ENCODE results near the gene FAR2. TPM values are rescaled to one million over a fixed set of nuclear protein-coding genes. Genes with fewer than 3 reads are reported as not detected.
"Not testable (repeated sequence)": the region's sequence is repeated elsewhere in the genome, so short reads cannot be mapped to it uniquely, and the experiment has no call there.

FAR2 gene
- polyA plus RNA-seq, 3 donors: 14.8 to 38.0 (median 35.8) TPM

DNA sequence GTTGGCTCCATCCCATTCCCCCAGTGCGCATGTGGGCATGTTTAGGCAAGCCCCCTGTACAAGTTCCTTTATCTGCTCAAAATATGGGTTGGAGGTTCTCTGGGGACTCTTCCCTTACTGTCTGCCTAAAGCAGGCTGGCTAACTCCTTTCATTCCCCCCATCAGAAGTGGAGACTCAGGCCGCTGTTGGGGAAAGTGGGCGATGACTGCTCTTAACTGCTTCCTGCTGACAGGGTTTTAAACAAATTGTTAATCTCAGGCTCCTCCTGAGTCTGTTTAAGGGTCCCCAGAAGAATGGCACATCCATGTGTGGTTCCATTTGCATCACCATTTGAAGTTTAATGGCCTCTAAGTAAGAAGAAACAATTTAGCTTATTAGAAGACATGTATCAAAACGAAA is 15.4 kb upstream of the FAR2 start:
- H2AFZ ChIP-seq (ENCODE audit: insufficient read depth, low read depth, low read length, poor library complexity, severe bottlenecking): no peak overlapping the region
- H4K20me1 ChIP-seq (ENCODE audit: insufficient read depth, low read length): no peaks in the 10 kb centered on the region
- 100% methylated on average over 1 of the region's 4 CpGs for WGBS (ENCODE audit: insufficient coverage)
- H3K4me3 Mint-ChIP-seq: no peak overlapping the region
- no peaks in the 10 kb centered on the region for H3K36me3 ChIP-seq (replicated peaks in 1 of 2; ENCODE audit: control insufficient read depth in 1 of 2, insufficient read depth in 2 of 2, low read length in 2 of 2)
- DNase-seq: no peak
- H3K4me3 ChIP-seq (replicated peaks in 1 of 3; ENCODE audit: low read depth in 2 of 3, low read length in 3 of 3): no peak overlapping the region
- no peak overlapping the region for H3K27ac ChIP-seq (ENCODE audit: low read depth in 1 of 2, low read length in 2 of 2)
- H3K4me1 Mint-ChIP-seq: peaks cover 14% of the 10 kb centered on the region
- TF ChIP-seq, protein P1, sequence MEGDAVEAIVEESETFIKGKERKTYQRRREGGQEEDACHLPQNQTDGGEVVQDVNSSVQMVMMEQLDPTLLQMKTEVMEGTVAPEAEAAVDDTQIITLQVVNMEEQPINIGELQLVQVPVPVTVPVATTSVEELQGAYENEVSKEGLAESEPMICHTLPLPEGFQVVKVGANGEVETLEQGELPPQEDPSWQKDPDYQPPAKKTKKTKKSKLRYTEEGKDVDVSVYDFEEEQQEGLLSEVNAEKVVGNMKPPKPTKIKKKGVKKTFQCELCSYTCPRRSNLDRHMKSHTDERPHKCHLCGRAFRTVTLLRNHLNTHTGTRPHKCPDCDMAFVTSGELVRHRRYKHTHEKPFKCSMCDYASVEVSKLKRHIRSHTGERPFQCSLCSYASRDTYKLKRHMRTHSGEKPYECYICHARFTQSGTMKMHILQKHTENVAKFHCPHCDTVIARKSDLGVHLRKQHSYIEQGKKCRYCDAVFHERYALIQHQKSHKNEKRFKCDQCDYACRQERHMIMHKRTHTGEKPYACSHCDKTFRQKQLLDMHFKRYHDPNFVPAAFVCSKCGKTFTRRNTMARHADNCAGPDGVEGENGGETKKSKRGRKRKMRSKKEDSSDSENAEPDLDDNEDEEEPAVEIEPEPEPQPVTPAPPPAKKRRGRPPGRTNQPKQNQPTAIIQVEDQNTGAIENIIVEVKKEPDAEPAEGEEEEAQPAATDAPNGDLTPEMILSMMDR (IDR thresholded peaks at IDR 0.05): no peak
- peaks cover 5 to 6% of the 10 kb centered on the region in 2 donors for H3K4me1 ChIP-seq (ENCODE audit: control insufficient read depth in 1 of 2, insufficient read depth in 2 of 2, low read length in 2 of 2)
- intact Hi-C loops (cut with micrococcal nuclease): no loop called here
- H3K27ac Mint-ChIP-seq: no peak overlapping the region
- H3K9me3 Mint-ChIP-seq: peaks cover 0 to 6% (median 3%) of the 10 kb centered on the region in 7 donors
- no peaks in the 10 kb centered on the region for H3K79me2 ChIP-seq (ENCODE audit: insufficient read depth, low read length)
- no peak overlapping the region for H3K9ac ChIP-seq (ENCODE audit: insufficient read depth, low read length, poor library complexity, severe bottlenecking)
- no peaks in the 10 kb centered on the region for H3K27me3 ChIP-seq (ENCODE audit: control insufficient read depth in 2 of 2, insufficient read depth in 2 of 2, low read length in 2 of 2)
- peaks cover 0 to 7% (median 2%) of the 10 kb centered on the region in 3 donors for H3K27me3 Mint-ChIP-seq (ENCODE audit: low read depth in 3 of 3)
- no peaks in the 10 kb centered on the region for H3K9me3 ChIP-seq (replicated peaks in 1 of 2; ENCODE audit: control insufficient read depth in 1 of 2, insufficient read depth in 1 of 2, low read length in 2 of 2)
- no peaks in the 10 kb centered on the region for H3K36me3 Mint-ChIP-seq
- no peak overlapping the region for H3K4me2 ChIP-seq (replicated peaks; ENCODE audit: extremely low read depth, low read length, poor library complexity, severe bottlenecking)

DNA sequence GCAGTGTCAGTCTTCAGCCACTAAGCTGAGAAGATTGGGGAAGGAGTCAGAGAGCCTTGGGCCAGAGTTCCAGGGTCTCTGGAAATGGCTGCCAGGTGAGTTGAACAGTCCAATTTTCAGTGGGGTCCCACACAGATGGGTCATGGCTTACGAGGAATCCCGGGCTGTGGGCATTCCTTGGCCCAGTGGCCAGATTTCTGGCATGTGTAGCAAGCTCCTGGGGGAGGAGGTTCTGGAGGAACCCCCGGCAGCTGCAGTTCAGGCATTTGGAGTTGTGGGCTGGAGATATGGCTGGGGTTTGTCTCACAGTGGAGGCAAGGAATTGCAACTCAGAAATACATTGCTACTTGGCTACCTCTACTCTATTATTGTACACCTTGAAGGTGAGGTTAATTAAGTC is 10.8 kb upstream of the FAR2 start:
- H3K4me3 Mint-ChIP-seq; H3K4me1 ChIP-seq (ENCODE audit: control insufficient read depth in 1 of 2, insufficient read depth in 2 of 2, low read length in 2 of 2); H4K20me1 ChIP-seq (ENCODE audit: insufficient read depth, low read length); H3K36me3 Mint-ChIP-seq; H3K4me3 ChIP-seq (replicated peaks in 1 of 3; ENCODE audit: low read depth in 2 of 3, low read length in 3 of 3); DNase-seq; H3K27me3 Mint-ChIP-seq (ENCODE audit: low read depth in 3 of 3); H3K36me3 ChIP-seq (replicated peaks in 1 of 2; ENCODE audit: control insufficient read depth in 1 of 2, insufficient read depth in 2 of 2, low read length in 2 of 2); H3K9me3 ChIP-seq (replicated peaks in 1 of 2; ENCODE audit: control insufficient read depth in 1 of 2, insufficient read depth in 1 of 2, low read length in 2 of 2); H2AFZ ChIP-seq (ENCODE audit: insufficient read depth, low read depth, low read length, poor library complexity, severe bottlenecking); H3K27ac Mint-ChIP-seq; H3K27me3 ChIP-seq (ENCODE audit: control insufficient read depth in 2 of 2, insufficient read depth in 2 of 2, low read length in 2 of 2); H3K4me2 ChIP-seq (replicated peaks; ENCODE audit: extremely low read depth, low read length, poor library complexity, severe bottlenecking); H3K79me2 ChIP-seq (ENCODE audit: insufficient read depth, low read length); H3K4me1 Mint-ChIP-seq; H3K9ac ChIP-seq (ENCODE audit: insufficient read depth, low read length, poor library complexity, severe bottlenecking); H3K27ac ChIP-seq (ENCODE audit: low read depth in 1 of 2, low read length in 2 of 2); intact Hi-C loops (cut with micrococcal nuclease): not testable (repeated sequence)
- peaks cover 0 to 17% (median 12%) of the 10 kb centered on the region in 7 donors for H3K9me3 Mint-ChIP-seq
- WGBS (ENCODE audit: insufficient coverage): 88% methylated on average over 3 of the region's 3 CpGs

DNA sequence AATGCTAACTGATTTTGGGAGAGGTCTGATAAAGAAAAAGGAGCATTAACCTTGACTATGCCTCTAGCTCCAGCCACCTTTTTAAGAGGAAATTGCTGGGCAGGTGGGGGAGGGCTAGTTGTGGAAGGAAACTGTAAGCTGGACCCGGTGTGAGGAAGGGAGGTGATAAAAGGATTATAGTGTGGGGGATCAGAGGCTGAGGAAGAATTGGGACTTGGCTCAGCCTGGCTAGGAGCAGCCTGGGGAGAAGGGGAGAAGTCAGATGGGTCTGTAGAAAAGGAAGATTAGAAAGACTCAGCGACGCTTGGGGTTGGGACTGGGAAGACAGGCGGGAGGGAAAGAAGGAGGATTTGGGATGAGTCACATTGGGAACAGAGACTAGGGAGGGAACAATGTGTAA is 10.2 kb upstream of the FAR2 start:
- not testable (repeated sequence) for H3K4me3 Mint-ChIP-seq; H3K9ac ChIP-seq (ENCODE audit: insufficient read depth, low read length, poor library complexity, severe bottlenecking)
- WGBS (ENCODE audit: insufficient coverage): 71% methylated on average over 3 of the region's 4 CpGs

More for the DNA sequence above, 10.2 kb upstream of the FAR2 start:
- H3K36me3 Mint-ChIP-seq; H3K27ac ChIP-seq (ENCODE audit: low read depth in 1 of 2, low read length in 2 of 2); H3K27me3 Mint-ChIP-seq (ENCODE audit: low read depth in 3 of 3); H3K4me2 ChIP-seq (replicated peaks; ENCODE audit: extremely low read depth, low read length, poor library complexity, severe bottlenecking); H3K4me1 Mint-ChIP-seq; H2AFZ ChIP-seq (ENCODE audit: insufficient read depth, low read depth, low read length, poor library complexity, severe bottlenecking); H3K36me3 ChIP-seq (replicated peaks in 1 of 2; ENCODE audit: control insufficient read depth in 1 of 2, insufficient read depth in 2 of 2, low read length in 2 of 2); H3K4me1 ChIP-seq (ENCODE audit: control insufficient read depth in 1 of 2, insufficient read depth in 2 of 2, low read length in 2 of 2); H3K9me3 ChIP-seq (replicated peaks in 1 of 2; ENCODE audit: control insufficient read depth in 1 of 2, insufficient read depth in 1 of 2, low read length in 2 of 2); H3K79me2 ChIP-seq (ENCODE audit: insufficient read depth, low read length); H4K20me1 ChIP-seq (ENCODE audit: insufficient read depth, low read length); H3K27me3 ChIP-seq (ENCODE audit: control insufficient read depth in 2 of 2, insufficient read depth in 2 of 2, low read length in 2 of 2); H3K4me3 ChIP-seq (replicated peaks in 1 of 3; ENCODE audit: low read depth in 2 of 3, low read length in 3 of 3); DNase-seq; intact Hi-C loops (cut with micrococcal nuclease): not testable (repeated sequence)
- H3K27ac Mint-ChIP-seq: peak overlapping the region in 1 of 7 donors; percentile 45
- peaks cover 0 to 14% (median 9%) of the 10 kb centered on the region in 7 donors for H3K9me3 Mint-ChIP-seq

Data from CD14-positive monocyte (primary cell).